ENCODE data around the gene ENOX1. TPM values are rescaled to one million over a fixed set of nuclear protein-coding genes. Genes with fewer than 3 reads are reported as not detected.
A peak's percentile ranks its signal among the peaks of the same experiment; 100 is the strongest.

Gene ENOX1
- total RNA-seq, 1 donor from 2014 or later = 2.0 TPM

DNA sequence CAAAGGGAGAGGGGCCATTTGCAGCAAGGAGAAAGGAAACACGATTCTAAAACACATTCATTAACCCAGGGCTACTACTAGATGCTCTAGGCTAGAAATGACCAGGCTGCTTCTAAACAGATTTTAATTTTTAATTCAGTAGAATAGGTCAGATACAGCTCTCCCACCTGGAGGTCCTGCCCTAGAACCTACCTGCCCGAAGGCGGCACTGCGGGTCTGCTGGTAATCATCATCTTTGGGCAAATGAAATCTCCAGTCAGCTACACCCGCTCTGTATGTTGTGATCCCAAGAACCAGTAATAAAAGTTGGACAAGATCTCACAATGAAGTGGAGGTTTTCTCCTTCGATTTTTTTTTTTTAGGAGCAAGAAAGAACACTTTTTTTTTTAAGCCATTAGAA lies 345.3 kb downstream of the ENOX1 start:
- TF ChIP-seq, protein P1, sequence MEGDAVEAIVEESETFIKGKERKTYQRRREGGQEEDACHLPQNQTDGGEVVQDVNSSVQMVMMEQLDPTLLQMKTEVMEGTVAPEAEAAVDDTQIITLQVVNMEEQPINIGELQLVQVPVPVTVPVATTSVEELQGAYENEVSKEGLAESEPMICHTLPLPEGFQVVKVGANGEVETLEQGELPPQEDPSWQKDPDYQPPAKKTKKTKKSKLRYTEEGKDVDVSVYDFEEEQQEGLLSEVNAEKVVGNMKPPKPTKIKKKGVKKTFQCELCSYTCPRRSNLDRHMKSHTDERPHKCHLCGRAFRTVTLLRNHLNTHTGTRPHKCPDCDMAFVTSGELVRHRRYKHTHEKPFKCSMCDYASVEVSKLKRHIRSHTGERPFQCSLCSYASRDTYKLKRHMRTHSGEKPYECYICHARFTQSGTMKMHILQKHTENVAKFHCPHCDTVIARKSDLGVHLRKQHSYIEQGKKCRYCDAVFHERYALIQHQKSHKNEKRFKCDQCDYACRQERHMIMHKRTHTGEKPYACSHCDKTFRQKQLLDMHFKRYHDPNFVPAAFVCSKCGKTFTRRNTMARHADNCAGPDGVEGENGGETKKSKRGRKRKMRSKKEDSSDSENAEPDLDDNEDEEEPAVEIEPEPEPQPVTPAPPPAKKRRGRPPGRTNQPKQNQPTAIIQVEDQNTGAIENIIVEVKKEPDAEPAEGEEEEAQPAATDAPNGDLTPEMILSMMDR (IDR thresholded peaks at IDR 0.05) = no peak
- Mint-ChIP-seq H3K9me3 (ENCODE audit: low read depth) (no peaks in the 10 kb centered on the region), H3K4me1 (ENCODE audit: low read depth) (peaks cover 63% of the 10 kb centered on the region), H3K27ac (ENCODE audit: unreplicated experiment) (peak overlapping the region; percentile 45), H3K4me3 (ENCODE audit: unreplicated experiment) (peak overlapping the region; percentile 20), H3K27me3 (ENCODE audit: low read depth) (no peaks in the 10 kb centered on the region), H3K36me3 (ENCODE audit: low read depth) (no peaks in the 10 kb centered on the region)
- DNase-seq (ENCODE audit: low spot score) = no peak

DNA sequence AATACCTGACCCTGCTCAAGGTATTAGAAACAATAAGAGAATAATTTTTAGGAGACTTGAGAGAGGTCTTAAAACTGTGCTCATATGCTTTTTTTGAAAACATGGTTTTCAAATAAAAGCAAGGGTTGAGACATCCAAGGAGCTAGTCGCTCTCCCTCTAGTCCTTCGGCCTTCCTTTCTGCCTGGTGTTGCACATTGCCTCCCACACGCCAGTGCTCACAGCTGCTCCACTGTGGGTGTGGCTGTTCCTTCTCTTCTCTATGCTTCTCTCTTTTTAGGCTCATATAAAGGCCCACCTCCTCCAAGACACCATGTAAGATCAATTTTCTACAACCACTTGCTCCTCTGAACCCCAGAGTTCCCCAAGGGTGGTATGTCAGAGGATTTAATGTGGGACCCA lies 352.6 kb downstream of the ENOX1 start:
- H3K36me3 Mint-ChIP-seq (ENCODE audit: low read depth) = no peaks in the 10 kb centered on the region
- no peaks in the 10 kb centered on the region for H3K27me3 Mint-ChIP-seq (ENCODE audit: low read depth)
- TF ChIP-seq, protein P1 (IDR thresholded peaks at IDR 0.05) = no peak
- DNase-seq (ENCODE audit: low spot score) = no peak
- H3K4me3 Mint-ChIP-seq (ENCODE audit: unreplicated experiment) = no peak overlapping the region
- no peak overlapping the region for H3K27ac Mint-ChIP-seq (ENCODE audit: unreplicated experiment)
- H3K4me1 Mint-ChIP-seq (ENCODE audit: low read depth) = peaks cover 69% of the 10 kb centered on the region
- H3K9me3 Mint-ChIP-seq (ENCODE audit: low read depth) = no peaks in the 10 kb centered on the region

DNA sequence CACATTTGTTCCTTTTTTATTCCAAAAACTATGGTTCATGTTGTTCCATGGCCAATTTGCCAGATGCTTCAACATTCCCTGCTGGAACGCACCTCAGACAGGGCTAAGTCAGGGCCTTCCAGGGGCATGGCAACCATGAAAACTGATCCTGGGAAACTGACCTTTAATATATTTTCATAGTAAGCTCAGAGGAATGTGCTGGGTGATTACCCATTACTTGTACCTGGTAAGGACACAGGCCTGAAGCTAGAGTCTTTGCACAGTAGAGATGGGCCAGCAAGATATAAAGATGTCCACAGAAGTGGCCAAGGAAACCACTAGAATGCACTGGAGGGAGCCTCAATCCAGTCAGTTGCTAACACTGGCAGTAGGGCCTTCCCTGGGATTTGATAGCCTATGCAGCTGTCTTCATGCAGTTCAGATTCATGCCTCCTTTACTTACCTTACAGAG lies 353.1 kb downstream of the ENOX1 start:
- Mint-ChIP-seq H3K27ac (ENCODE audit: unreplicated experiment) (no peak overlapping the region), H3K27me3 (ENCODE audit: low read depth) (no peaks in the 10 kb centered on the region), H3K9me3 (ENCODE audit: low read depth) (no peaks in the 10 kb centered on the region), H3K4me1 (ENCODE audit: low read depth) (peaks cover 71% of the 10 kb centered on the region), H3K4me3 (ENCODE audit: unreplicated experiment) (no peak overlapping the region), H3K36me3 (ENCODE audit: low read depth) (no peaks in the 10 kb centered on the region)
- TF ChIP-seq, protein P1 (IDR thresholded peaks at IDR 0.05) = peak; percentile 23
- DNase-seq (ENCODE audit: low spot score) = no peak

DNA sequence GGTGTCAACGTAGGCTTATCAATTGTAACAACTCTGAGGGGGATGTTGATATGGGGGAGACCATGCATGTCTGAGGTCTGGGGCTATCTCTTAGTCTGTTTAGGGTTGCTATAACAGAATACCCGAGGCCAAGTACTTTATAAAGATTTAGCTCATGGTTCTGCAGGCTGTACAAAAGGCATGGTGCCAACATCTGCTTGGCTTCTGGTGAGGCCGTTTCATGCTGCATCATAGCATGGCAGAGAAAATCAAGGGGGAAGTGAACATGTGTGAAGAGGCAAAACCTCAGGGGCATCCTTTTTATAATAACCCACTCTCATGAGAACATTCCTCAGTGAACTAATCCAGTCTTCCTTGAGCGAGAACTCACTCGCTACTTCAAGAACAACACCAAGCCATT lies 353.8 kb downstream of the ENOX1 start:
- no peaks in the 10 kb centered on the region for H3K36me3 Mint-ChIP-seq (ENCODE audit: low read depth)
- no peaks in the 10 kb centered on the region for H3K27me3 Mint-ChIP-seq (ENCODE audit: low read depth)
- H3K9me3 Mint-ChIP-seq (ENCODE audit: low read depth) = no peaks in the 10 kb centered on the region
- TF ChIP-seq, protein P1 (IDR thresholded peaks at IDR 0.05) = no peak
- H3K4me3 Mint-ChIP-seq (ENCODE audit: unreplicated experiment) = no peak overlapping the region
- H3K4me1 Mint-ChIP-seq (ENCODE audit: low read depth) = peaks cover 64% of the 10 kb centered on the region
- no peak for DNase-seq (ENCODE audit: low spot score)
- peak overlapping the region; percentile 7 for H3K27ac Mint-ChIP-seq (ENCODE audit: unreplicated experiment)

DNA sequence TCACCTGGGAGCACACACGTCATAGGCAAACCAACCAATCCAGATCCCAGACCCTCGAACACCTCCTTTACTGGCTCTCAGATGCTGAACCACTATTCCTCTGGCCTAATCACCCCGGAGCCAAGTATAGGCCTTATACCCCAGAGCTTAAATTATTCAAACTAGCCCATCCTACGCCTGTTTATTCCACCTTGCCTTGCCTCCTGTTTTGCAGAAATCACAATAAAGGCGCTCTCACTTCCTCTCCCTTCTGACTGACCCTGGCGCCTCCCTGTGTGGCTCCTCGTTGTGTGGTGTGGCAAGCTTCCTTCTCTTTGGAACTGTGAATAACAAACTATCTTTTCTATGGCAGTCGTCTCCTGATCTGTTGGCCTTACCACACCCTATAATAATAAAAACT lies 354.9 kb downstream of the ENOX1 start:
- peaks cover 56% of the 10 kb centered on the region for H3K4me1 Mint-ChIP-seq (ENCODE audit: low read depth)
- no peak for DNase-seq (ENCODE audit: low spot score)
- H3K27me3 Mint-ChIP-seq (ENCODE audit: low read depth) = no peaks in the 10 kb centered on the region
- H3K36me3 Mint-ChIP-seq (ENCODE audit: low read depth) = no peaks in the 10 kb centered on the region
- TF ChIP-seq, protein P1 (IDR thresholded peaks at IDR 0.05) = no peak
- no peaks in the 10 kb centered on the region for H3K9me3 Mint-ChIP-seq (ENCODE audit: low read depth)
- no peak overlapping the region for H3K27ac Mint-ChIP-seq (ENCODE audit: unreplicated experiment)
- H3K4me3 Mint-ChIP-seq (ENCODE audit: unreplicated experiment) = no peak overlapping the region
